Measurements from ENCODE around the gene NUMA1. TPM values are rescaled to one million over a fixed set of nuclear protein-coding genes. Genes with fewer than 3 reads are reported as not detected.
A peak's percentile ranks its signal among the peaks of the same experiment; 100 is the strongest.

The NUMA1 gene
- total RNA-seq, 2 donors from 2014 or later: 181 to 216 TPM

- Mint-ChIP-seq H3K36me3 (no peaks in the 10 kb centered on the region), H3K4me1 (ENCODE audit: low read depth in 2 of 2) (peaks cover 23 to 30% of the 10 kb centered on the region in 2 donors)
- ATAC-seq: no peak
Observed at GRCh38 chr11:71994786-71995185, 85.6 kb downstream of the NUMA1 start.

GRCh38 chr11:71992136-71992730, 88.1 kb downstream of the NUMA1 start:
- H3K27me3 Mint-ChIP-seq: no peaks in the 10 kb centered on the region
- ATAC-seq (no peak), DNase-seq (ENCODE audit: low spot score) (no peak)
- no peaks in the 10 kb centered on the region for H3K36me3 Mint-ChIP-seq
- no peaks in the 10 kb centered on the region for H3K9me3 Mint-ChIP-seq
- H3K4me3 Mint-ChIP-seq: no peak overlapping the region
- peak overlapping the region in 1 of 2 donors; percentile 35 for H3K27ac Mint-ChIP-seq
- peaks cover 6 to 12% of the 10 kb centered on the region in 2 donors for H3K4me1 Mint-ChIP-seq (ENCODE audit: low read depth in 2 of 2)

More at GRCh38 chr11:71994786-71995185, 85.6 kb downstream of the NUMA1 start:
- H3K27ac Mint-ChIP-seq: no peak overlapping the region
- no peaks in the 10 kb centered on the region for H3K9me3 Mint-ChIP-seq
- H3K4me3 Mint-ChIP-seq: no peak overlapping the region
- DNase-seq (ENCODE audit: low spot score): no peak
- H3K27me3 Mint-ChIP-seq: no peaks in the 10 kb centered on the region

GRCh38 chr11:71991494-71991893, 88.8 kb downstream of the NUMA1 start:
- no peaks in the 10 kb centered on the region for H3K27me3 Mint-ChIP-seq

GRCh38 chr11:71990701-71991100, 89.6 kb downstream of the NUMA1 start:
- Mint-ChIP-seq H3K9me3 (no peaks in the 10 kb centered on the region), H3K4me3 (no peak overlapping the region), H3K27ac (no peak overlapping the region), H3K27me3 (no peaks in the 10 kb centered on the region), H3K4me1 (ENCODE audit: low read depth in 2 of 2) (peaks cover 6 to 11% of the 10 kb centered on the region in 2 donors), H3K36me3 (peaks cover 5% of the 10 kb centered on the region)
- no peak for DNase-seq (ENCODE audit: low spot score)
- no peak for ATAC-seq

More at GRCh38 chr11:71991494-71991893, 88.8 kb downstream of the NUMA1 start:
- Mint-ChIP-seq H3K4me1 (ENCODE audit: low read depth in 2 of 2) (peaks cover 6 to 11% of the 10 kb centered on the region in 2 donors), H3K27ac (no peak overlapping the region), H3K36me3 (peaks cover 5% of the 10 kb centered on the region), H3K4me3 (no peak overlapping the region), H3K9me3 (no peaks in the 10 kb centered on the region)
- peak in 1 of 2 donors; percentile 38 for ATAC-seq
- DNase-seq (ENCODE audit: low spot score): no peak

DNA sequence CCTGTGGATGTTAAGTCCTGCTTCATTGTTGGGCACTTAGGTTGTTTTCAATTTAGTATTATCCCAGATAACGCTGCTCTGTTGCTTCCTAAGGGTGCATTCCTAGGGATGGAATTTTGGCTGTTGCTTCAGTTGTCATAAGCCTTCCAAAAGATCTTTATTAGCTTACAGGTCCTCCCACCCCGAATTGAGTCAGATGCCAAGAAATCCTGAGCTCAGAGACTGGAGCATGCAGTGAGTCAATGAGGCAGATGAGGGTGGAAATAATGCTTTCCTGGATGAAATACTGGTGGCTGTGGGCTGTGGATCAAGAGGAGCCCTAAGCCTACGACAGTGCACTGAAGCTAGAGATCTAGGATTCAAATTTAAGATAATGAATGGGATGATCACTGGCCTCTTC, 92.3 kb downstream of the NUMA1 start:
- peaks cover 5% of the 10 kb centered on the region for H3K36me3 Mint-ChIP-seq
- H3K9me3 Mint-ChIP-seq: no peaks in the 10 kb centered on the region
- peaks cover 6 to 11% of the 10 kb centered on the region in 2 donors for H3K4me1 Mint-ChIP-seq (ENCODE audit: low read depth in 2 of 2)
- H3K27me3 Mint-ChIP-seq: no peaks in the 10 kb centered on the region
- ATAC-seq (no peak), DNase-seq (ENCODE audit: low spot score) (no peak)
- H3K4me3 Mint-ChIP-seq: no peak overlapping the region
- H3K27ac Mint-ChIP-seq: peak overlapping the region in 1 of 2 donors; percentile 39

- no peaks in the 10 kb centered on the region for H3K9me3 Mint-ChIP-seq
- H3K27me3 Mint-ChIP-seq: no peaks in the 10 kb centered on the region
- ATAC-seq (no peak), DNase-seq (ENCODE audit: low spot score) (no peak)
- no peak overlapping the region for H3K27ac Mint-ChIP-seq
- no peak overlapping the region for H3K4me3 Mint-ChIP-seq
- H3K36me3 Mint-ChIP-seq: peaks cover 5% of the 10 kb centered on the region
- peaks cover 5 to 11% of the 10 kb centered on the region in 2 donors for H3K4me1 Mint-ChIP-seq (ENCODE audit: low read depth in 2 of 2)
Observed at GRCh38 chr11:71987521-71987920, 92.8 kb downstream of the NUMA1 start.

DNA sequence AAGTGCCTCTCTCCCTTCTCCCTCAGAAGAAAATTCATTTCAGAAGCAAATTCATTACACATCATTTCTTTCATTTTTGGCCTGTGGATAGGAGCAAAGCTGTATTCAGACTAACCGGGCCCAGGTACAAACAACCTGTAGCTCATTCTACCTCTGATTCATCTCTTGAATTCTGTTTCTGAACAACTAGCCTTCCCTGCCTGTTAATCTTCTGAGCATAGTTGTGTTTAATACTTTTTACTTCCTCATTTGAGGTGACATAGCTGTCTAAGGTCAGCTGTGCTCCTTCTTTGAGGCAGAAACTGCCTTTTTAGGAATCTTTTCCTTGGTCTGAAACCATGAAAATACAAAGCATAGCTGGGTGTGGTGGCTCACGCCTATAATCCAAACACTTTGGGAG, 94.2 kb downstream of the NUMA1 start:
- H3K9me3 Mint-ChIP-seq: no peaks in the 10 kb centered on the region
- DNase-seq (ENCODE audit: low spot score) (no peak), ATAC-seq (no peak)
- no peak overlapping the region for H3K4me3 Mint-ChIP-seq
- peaks cover 0 to 3% of the 10 kb centered on the region in 2 donors for H3K4me1 Mint-ChIP-seq (ENCODE audit: low read depth in 2 of 2)
- H3K27ac Mint-ChIP-seq: no peak overlapping the region
- peaks cover 5% of the 10 kb centered on the region for H3K36me3 Mint-ChIP-seq
- H3K27me3 Mint-ChIP-seq: no peaks in the 10 kb centered on the region

GRCh38 chr11:71979602-71980001, 100.7 kb downstream of the NUMA1 start:
- H3K27ac Mint-ChIP-seq: no peak overlapping the region
- no peaks in the 10 kb centered on the region for H3K27me3 Mint-ChIP-seq
- ATAC-seq (no peak), DNase-seq (ENCODE audit: low spot score) (no peak)
- peaks cover 2 to 4% of the 10 kb centered on the region in 2 donors for H3K4me1 Mint-ChIP-seq (ENCODE audit: low read depth in 2 of 2)
- no peak overlapping the region for H3K4me3 Mint-ChIP-seq
- H3K9me3 Mint-ChIP-seq: no peaks in the 10 kb centered on the region
- no peaks in the 10 kb centered on the region for H3K36me3 Mint-ChIP-seq

DNA sequence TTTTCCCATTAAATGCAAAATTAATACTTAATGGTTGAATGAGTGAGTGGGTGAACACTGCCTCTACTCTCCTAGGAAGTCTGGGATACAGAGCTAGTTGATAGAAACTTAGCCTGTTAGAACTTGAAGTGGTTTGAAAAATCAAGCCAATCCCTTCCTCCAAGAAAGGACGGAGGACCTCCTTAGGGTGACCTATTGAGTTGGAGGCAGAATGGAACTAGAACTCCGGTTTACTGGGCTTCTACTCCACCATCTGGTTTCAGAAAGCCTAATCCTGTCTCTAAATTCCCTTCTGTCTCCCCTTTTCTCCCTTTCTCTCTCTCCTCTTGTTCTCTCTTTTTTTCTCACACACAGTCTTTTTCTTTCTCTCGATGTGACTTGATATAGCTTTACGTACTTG, 101.2 kb downstream of the NUMA1 start:
- H3K27ac Mint-ChIP-seq: no peak overlapping the region

GRCh38 chr11:71977743-71978418, 102.5 kb downstream of the NUMA1 start:
- peak in 1 of 2 donors; percentile 57 for ATAC-seq
- H3K4me1 Mint-ChIP-seq (ENCODE audit: low read depth in 2 of 2): peaks cover 2 to 4% of the 10 kb centered on the region in 2 donors
- no peak overlapping the region for H3K4me3 Mint-ChIP-seq
- H3K27ac Mint-ChIP-seq: no peak overlapping the region
- DNase-seq (ENCODE audit: low spot score): no peak
- no peaks in the 10 kb centered on the region for H3K27me3 Mint-ChIP-seq
- H3K36me3 Mint-ChIP-seq: no peaks in the 10 kb centered on the region
- H3K9me3 Mint-ChIP-seq: no peaks in the 10 kb centered on the region

More for the DNA sequence above, 101.2 kb downstream of the NUMA1 start:
- peaks cover 2 to 4% of the 10 kb centered on the region in 2 donors for H3K4me1 Mint-ChIP-seq (ENCODE audit: low read depth in 2 of 2)
- H3K27me3 Mint-ChIP-seq: no peaks in the 10 kb centered on the region
- no peak for ATAC-seq
- no peaks in the 10 kb centered on the region for H3K9me3 Mint-ChIP-seq
- no peak overlapping the region for H3K4me3 Mint-ChIP-seq
- no peaks in the 10 kb centered on the region for H3K36me3 Mint-ChIP-seq
- DNase-seq (ENCODE audit: low spot score): no peak

DNA sequence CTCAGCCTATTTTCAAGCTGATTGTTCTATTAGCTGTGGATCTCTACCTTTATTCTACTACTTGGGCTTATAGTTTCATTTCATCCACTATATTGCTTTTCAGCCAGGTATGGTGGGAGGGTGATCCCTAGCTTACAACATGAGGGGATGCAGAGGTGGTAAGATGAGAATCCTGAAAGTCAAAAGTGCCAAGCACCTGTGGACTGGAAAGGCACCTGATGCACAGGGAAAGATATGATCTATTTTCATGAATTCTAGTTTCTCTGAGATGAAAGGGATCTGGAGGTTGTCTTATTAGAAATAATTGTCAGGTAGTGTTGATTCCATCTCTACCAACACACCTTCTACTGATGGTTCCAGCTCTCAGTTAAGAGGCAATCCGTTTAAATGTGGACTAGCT, 103.3 kb downstream of the NUMA1 start:
- Mint-ChIP-seq H3K4me3 (no peak overlapping the region), H3K9me3 (no peaks in the 10 kb centered on the region), H3K27me3 (no peaks in the 10 kb centered on the region), H3K27ac (no peak overlapping the region), H3K36me3 (peaks cover 2% of the 10 kb centered on the region), H3K4me1 (ENCODE audit: low read depth in 2 of 2) (peaks cover 2 to 4% of the 10 kb centered on the region in 2 donors)
- no peak for ATAC-seq
- no peak for DNase-seq (ENCODE audit: low spot score)

DNA sequence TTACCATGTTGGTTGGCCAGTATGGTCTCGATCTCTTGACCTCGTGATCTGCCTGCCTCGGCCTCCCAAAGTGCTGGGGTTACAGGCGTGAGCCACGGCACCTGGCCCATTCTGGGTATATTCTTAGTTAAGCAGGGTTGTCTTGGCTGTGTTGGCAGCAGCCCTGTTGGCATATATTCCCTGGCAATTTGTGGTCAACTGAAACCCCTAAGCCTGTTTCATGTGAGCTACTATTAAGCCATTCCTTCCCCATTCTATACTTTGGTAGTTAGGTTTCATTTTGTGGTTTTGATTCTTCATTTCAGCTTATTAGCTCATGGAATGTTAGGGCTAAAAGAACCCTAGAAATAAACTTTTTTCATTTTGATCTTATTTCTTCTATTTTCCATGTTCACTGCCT, 103.8 kb downstream of the NUMA1 start:
- no peaks in the 10 kb centered on the region for H3K9me3 Mint-ChIP-seq
- no peak for ATAC-seq
- peaks cover 7% of the 10 kb centered on the region for H3K36me3 Mint-ChIP-seq
- no peak for DNase-seq (ENCODE audit: low spot score)
- no peak overlapping the region for H3K4me3 Mint-ChIP-seq
- peaks cover 2 to 4% of the 10 kb centered on the region in 2 donors for H3K4me1 Mint-ChIP-seq (ENCODE audit: low read depth in 2 of 2)
- H3K27ac Mint-ChIP-seq: no peak overlapping the region
- no peaks in the 10 kb centered on the region for H3K27me3 Mint-ChIP-seq

DNA sequence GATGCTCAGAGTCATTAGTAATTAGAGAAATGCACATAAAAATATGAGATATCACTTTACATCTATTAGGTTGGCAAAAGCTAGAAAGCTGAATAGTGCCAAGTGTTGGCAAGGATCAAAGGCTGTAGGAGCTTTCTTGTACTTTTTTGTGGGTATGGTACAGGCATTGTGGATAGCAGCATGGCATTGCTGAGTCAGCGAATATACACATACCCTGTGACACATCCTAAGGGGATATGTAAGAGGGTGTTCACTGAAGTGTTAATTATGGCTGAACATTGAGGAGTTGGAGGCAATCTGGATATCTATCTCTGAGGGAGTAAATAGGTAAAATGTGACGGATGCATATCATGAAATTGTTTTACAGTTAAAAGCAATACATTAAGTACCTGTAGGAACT, 108.7 kb downstream of the NUMA1 start:
- DNase-seq (ENCODE audit: low spot score): no peak
- H3K4me3 Mint-ChIP-seq: no peak overlapping the region
- no peaks in the 10 kb centered on the region for H3K4me1 Mint-ChIP-seq (ENCODE audit: low read depth in 2 of 2)
- ATAC-seq: no peak
- no peaks in the 10 kb centered on the region for H3K9me3 Mint-ChIP-seq
- H3K27me3 Mint-ChIP-seq: no peaks in the 10 kb centered on the region
- H3K36me3 Mint-ChIP-seq: peaks cover 15% of the 10 kb centered on the region
- H3K27ac Mint-ChIP-seq: no peak overlapping the region

DNA sequence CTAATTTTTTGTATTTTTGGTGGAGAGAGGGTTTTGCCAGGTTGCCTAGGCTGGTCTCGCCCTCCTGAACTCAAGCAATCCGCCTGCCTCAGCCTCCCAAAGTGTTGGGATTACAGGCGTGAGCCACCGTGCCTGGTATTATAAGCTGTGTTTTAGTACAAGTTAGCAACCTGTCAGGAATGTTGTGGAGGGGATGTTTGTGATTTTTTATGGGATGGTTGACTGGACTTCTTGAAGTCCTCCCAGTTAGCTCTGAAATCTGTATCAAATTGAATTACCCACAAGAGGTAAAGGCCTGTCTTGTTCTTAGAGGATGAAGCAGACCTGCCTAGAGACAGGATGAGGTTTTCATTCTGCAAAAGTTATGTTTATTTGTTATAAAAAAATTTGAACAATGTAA, 115.7 kb downstream of the NUMA1 start:
- Mint-ChIP-seq H3K36me3 (peaks cover 13% of the 10 kb centered on the region), H3K4me1 (ENCODE audit: low read depth in 2 of 2) (peaks cover 15 to 18% of the 10 kb centered on the region in 2 donors), H3K27ac (no peak overlapping the region)

More for the DNA sequence above, 115.7 kb downstream of the NUMA1 start:
- Mint-ChIP-seq H3K9me3 (no peaks in the 10 kb centered on the region), H3K27me3 (no peaks in the 10 kb centered on the region), H3K4me3 (no peak overlapping the region)
- ATAC-seq (no peak), DNase-seq (ENCODE audit: low spot score) (no peak)

All from natural killer cell treated with Interleukin-12 subunit alpha and Interleukin-12 subunit beta and Interleukin-15 and Interleukin-18, amount 100 ng/mL, for 72 hours (primary cell).